SU-DHL-6 (cell line): Measurements from ENCODE around the gene ADAM19.
"Not testable (repeated sequence)": the region's sequence is repeated elsewhere in the genome, so short reads cannot be mapped to it uniquely, and the experiment has no call there.

Experiments used
- H2AFZ ChIP-seq: fragments of 200-600 bp; sonication (generic); 2 replicates; pipeline ENCODE4 v1.6.1; 2014; ENCODE audit warnings: low read depth, mild to moderate bottlenecking, moderate library complexity, mixed read lengths, antibody characterized with exemption, low read length; ENCODE audit not compliant: severe bottlenecking
- H3F3A ChIP-seq: fragments of 200-600 bp; shearing (Covaris generic); 2 replicates; pipeline ENCODE4 v1.6.0; 2016; ENCODE audit warnings: antibody characterized with exemption, mild to moderate bottlenecking; ENCODE audit not compliant: insufficient read depth
- H3K27ac ChIP-seq: fragments of 200-600 bp; sonication (generic); 2 replicates; pipeline ENCODE4 v1.5.1; 2016; ENCODE audit warnings: low read depth, mild to moderate bottlenecking, low read length, moderate library complexity, mixed read lengths
- H3K27me3 ChIP-seq: fragments of 200-600 bp; sonication (generic), shearing (Covaris generic); 2 replicates; pipeline ENCODE4 v1.6.0; 2014; ENCODE audit warnings: mild to moderate bottlenecking, low read length
- H3K36me3 ChIP-seq: fragments of 200-600 bp; sonication (generic); 2 replicates; pipeline ENCODE4 v1.6.1; 2014; ENCODE audit warnings: mild to moderate bottlenecking, low read length, mixed read lengths
- H3K4me2 ChIP-seq: fragments of 300-600, 200-600 bp; shearing (Covaris generic), sonication (generic); 2 replicates; pipeline ENCODE4 v1.6.0; 2014; ENCODE audit warnings: low read length, low read depth, mild to moderate bottlenecking; ENCODE audit not compliant: poor library complexity, severe bottlenecking
- H3K4me3 ChIP-seq: fragments of 200-600 bp; sonication (generic); 2 replicates; pipeline ENCODE4 v1.5.1; 2014; ENCODE audit warnings: antibody characterized with exemption, low read length, mild to moderate bottlenecking, mixed read lengths; ENCODE audit not compliant: insufficient read depth, poor library complexity, severe bottlenecking
- H3K79me2 ChIP-seq: fragments of 200-600 bp; sonication (generic); 2 replicates; pipeline ENCODE4 v1.6.1; 2014; ENCODE audit warnings: mild to moderate bottlenecking, low read length, moderate library complexity; ENCODE audit not compliant: insufficient read depth
- H3K9ac ChIP-seq: fragments of 200-600 bp; sonication (generic); 2 replicates; pipeline ENCODE4 v1.7.0; 2014; ENCODE audit warnings: mild to moderate bottlenecking, low read length
- H3K9me2 ChIP-seq: fragments of 200-600 bp; sonication (generic); replicated peaks from 2 replicates; pipeline ENCODE4 v1.6.1; 2014; ENCODE audit warnings: low read length; ENCODE audit not compliant: insufficient read depth
- H3K9me3 ChIP-seq: fragments of 200-600 bp; sonication (generic); 2 replicates; pipeline ENCODE4 v1.6.1; 2014; ENCODE audit warnings: low read length, mixed read lengths; ENCODE audit not compliant: insufficient read depth
- H4K20me1 ChIP-seq: fragments of 200-600 bp; sonication (generic); 2 replicates; pipeline ENCODE4 v1.6.1; 2014; ENCODE audit warnings: low read depth, mild to moderate bottlenecking, antibody characterized with exemption, low read length, moderate library complexity, mixed read lengths
- EZH2phosphoT487 ChIP-seq: fragments of 200-600 bp; sonication (generic), shearing (Covaris generic); conservative IDR thresholded peaks from 2 replicates; pipeline ENCODE4 v1.6.1; 2018; ENCODE audit warnings: mild to moderate bottlenecking, antibody characterized with exemption, low read length, moderate library complexity, mixed read lengths
- TF ChIP-seq, protein P1 (sequence below): fragments of 200-600 bp; sonication (generic); IDR thresholded peaks from one replicate; pipeline ENCODE4 v1.5.1; 2017; ENCODE audit warnings: antibody characterized with exemption, mild to moderate bottlenecking, low read length, moderate library complexity; ENCODE audit not compliant: insufficient read depth, poor library complexity, severe bottlenecking

The ADAM19 gene

DNA sequence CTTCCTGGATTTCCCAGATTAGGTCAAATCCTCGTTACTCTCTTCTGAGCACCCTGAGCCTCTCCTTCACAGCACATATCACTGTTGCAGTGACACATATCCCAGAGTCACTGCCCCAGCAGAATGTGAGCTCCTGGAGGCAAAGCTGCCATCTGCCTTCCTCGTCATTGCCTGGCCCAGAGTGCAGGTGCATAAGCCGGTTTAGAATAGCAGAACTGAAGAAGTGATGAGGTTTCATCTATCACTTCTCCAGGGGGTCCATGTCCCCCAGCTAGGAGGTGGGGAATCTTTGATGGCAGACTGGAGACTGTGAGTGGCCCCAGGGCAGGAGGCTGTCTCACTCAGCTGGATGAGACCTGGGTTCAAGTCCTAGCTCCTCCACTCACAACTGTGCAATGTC lies 89.8 kb downstream of the ADAM19 start:
- peak overlapping the region; percentile 92 for H3K4me2 ChIP-seq
- H3K9ac ChIP-seq, result peak overlapping the region; percentile 71
- H3K9me3 ChIP-seq, result no peaks in the 10 kb centered on the region
- no peaks in the 10 kb centered on the region for H3K27me3 ChIP-seq
- TF ChIP-seq EZH2phosphoT487, result no peak
- TF ChIP-seq, protein P1, sequence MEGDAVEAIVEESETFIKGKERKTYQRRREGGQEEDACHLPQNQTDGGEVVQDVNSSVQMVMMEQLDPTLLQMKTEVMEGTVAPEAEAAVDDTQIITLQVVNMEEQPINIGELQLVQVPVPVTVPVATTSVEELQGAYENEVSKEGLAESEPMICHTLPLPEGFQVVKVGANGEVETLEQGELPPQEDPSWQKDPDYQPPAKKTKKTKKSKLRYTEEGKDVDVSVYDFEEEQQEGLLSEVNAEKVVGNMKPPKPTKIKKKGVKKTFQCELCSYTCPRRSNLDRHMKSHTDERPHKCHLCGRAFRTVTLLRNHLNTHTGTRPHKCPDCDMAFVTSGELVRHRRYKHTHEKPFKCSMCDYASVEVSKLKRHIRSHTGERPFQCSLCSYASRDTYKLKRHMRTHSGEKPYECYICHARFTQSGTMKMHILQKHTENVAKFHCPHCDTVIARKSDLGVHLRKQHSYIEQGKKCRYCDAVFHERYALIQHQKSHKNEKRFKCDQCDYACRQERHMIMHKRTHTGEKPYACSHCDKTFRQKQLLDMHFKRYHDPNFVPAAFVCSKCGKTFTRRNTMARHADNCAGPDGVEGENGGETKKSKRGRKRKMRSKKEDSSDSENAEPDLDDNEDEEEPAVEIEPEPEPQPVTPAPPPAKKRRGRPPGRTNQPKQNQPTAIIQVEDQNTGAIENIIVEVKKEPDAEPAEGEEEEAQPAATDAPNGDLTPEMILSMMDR, result no peak
- H3K9me2 ChIP-seq, result no peaks in the 10 kb centered on the region
- peaks cover 16% of the 10 kb centered on the region; the same call in 1 of the 2 replicates for H3K36me3 ChIP-seq
- no peaks in the 10 kb centered on the region for H3K79me2 ChIP-seq
- peaks cover 37% of the 10 kb centered on the region for H3F3A ChIP-seq
- H3K4me3 ChIP-seq, result no peak overlapping the region
- H2AFZ ChIP-seq, result no peak overlapping the region
- no peaks in the 10 kb centered on the region for H4K20me1 ChIP-seq
- peak overlapping the region; percentile 100 for H3K27ac ChIP-seq

DNA sequence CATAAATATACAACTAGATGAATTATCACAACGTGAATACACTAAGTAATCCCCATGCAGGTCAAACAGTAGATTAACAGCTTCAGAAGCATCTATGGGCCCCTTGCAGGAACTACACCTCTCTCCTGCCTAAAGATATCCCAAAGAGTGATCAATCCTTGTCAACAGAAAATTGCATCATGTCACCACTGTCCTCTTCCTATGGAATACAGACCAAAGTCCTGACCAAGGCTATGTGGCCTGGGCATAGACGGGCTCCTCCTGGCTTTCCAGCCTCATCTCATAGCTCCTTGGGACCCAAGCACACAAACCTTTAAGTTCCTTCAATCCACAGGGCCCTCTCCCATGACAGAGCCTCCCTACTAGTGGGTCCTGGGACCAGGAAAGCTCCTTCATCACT lies 90.2 kb downstream of the ADAM19 start:
- Histone ChIP-seq H3K36me3 (peaks cover 16% of the 10 kb centered on the region; the same call in 1 of the 2 replicates), H3K79me2 (no peaks in the 10 kb centered on the region)
- TF ChIP-seq, protein P1, result no peak
- no peak for TF ChIP-seq EZH2phosphoT487

DNA sequence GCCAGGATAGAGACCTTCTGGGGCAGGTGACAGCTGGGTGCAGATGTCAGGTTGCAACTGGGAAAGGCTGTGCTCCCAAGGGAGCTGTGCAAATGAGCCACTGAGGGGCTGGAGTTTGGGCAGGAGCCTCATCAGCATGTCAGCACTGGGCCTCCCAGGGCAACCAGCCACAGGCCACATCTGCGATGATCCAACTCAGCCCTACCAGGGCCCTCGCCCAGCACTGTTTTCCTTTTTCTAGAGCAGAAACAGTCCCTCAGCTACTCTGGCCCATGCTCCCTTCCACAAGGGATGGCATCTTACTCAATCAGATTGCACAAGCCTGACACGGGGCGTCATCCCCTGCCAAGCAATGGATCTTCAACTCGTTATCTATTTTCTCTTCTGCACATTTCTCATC lies 90.8 kb downstream of the ADAM19 start:
- H4K20me1 ChIP-seq, result no peaks in the 10 kb centered on the region
- H2AFZ ChIP-seq, result no peak overlapping the region
- H3K79me2 ChIP-seq, result no peaks in the 10 kb centered on the region
- H3K9me2 ChIP-seq, result no peaks in the 10 kb centered on the region
- no peak for TF ChIP-seq EZH2phosphoT487
- TF ChIP-seq, protein P1, result no peak
- H3K27ac ChIP-seq, result peak overlapping the region; percentile 100
- H3K27me3 ChIP-seq, result no peaks in the 10 kb centered on the region
- H3K9me3 ChIP-seq, result no peaks in the 10 kb centered on the region
- H3K36me3 ChIP-seq, result peaks cover 16% of the 10 kb centered on the region; the same call in 1 of the 2 replicates
- H3K4me3 ChIP-seq, result no peak overlapping the region
- H3F3A ChIP-seq, result peaks cover 30% of the 10 kb centered on the region
- no peak overlapping the region for H3K9ac ChIP-seq
- H3K4me2 ChIP-seq, result no peak overlapping the region

More for the DNA sequence above, 90.2 kb downstream of the ADAM19 start:
- H3F3A ChIP-seq, result peaks cover 35% of the 10 kb centered on the region
- no peaks in the 10 kb centered on the region for H3K9me3 ChIP-seq
- H4K20me1 ChIP-seq, result no peaks in the 10 kb centered on the region
- H3K9me2 ChIP-seq, result no peaks in the 10 kb centered on the region
- peak overlapping the region; percentile 71 for H3K9ac ChIP-seq
- peak overlapping the region; percentile 100 for H3K27ac ChIP-seq
- H3K27me3 ChIP-seq, result no peaks in the 10 kb centered on the region
- no peak overlapping the region for H2AFZ ChIP-seq
- no peak overlapping the region for H3K4me3 ChIP-seq
- H3K4me2 ChIP-seq, result peak overlapping the region; percentile 92

DNA sequence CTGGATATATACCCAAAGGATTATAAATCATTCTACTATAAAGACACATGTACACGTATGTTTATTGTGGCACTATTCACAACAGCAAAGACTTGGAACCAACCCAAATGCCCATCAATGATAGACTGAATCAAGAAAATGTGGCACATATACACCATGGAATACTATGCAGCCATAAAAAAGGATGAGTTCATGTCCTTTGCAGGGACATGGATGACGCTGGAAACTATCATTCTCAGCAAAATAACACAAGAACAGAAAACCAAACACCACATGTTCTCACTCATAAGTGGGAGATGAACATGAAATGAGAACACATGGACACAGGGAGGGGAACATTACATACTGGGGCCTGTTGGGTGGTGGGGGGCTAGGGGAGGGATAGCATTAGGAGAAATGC lies 92.9 kb downstream of the ADAM19 start:
- Histone ChIP-seq H3F3A (peaks cover 24% of the 10 kb centered on the region), H3K36me3 (peaks cover 16% of the 10 kb centered on the region; the same call in 1 of the 2 replicates)
- H3K9me3 ChIP-seq, H4K20me1 ChIP-seq, H3K4me3 ChIP-seq, H3K27me3 ChIP-seq, H3K27ac ChIP-seq, H3K79me2 ChIP-seq, H2AFZ ChIP-seq, H3K9ac ChIP-seq, H3K9me2 ChIP-seq, H3K4me2 ChIP-seq: not testable (repeated sequence)
